Activated naive CD8-positive, alpha-beta T cell (primary cell): ENCODE results near the gene NCCRP1.
A peak's percentile ranks its signal among the peaks of the same experiment; 100 is the strongest.
"Not testable (repeated sequence)": the region's sequence is repeated elsewhere in the genome, so short reads cannot be mapped to it uniquely, and the experiment has no call there.

Experiments used
- H3K27ac Mint-ChIP-seq: one replicate; pipeline ENCODE4 v1.8.0; 2021; ENCODE audit warnings: mixed read lengths
- H3K27me3 Mint-ChIP-seq: one replicate; pipeline ENCODE4 v1.8.0; 2021; ENCODE audit warnings: mixed read lengths
- H3K36me3 Mint-ChIP-seq: one replicate; pipeline ENCODE4 v1.8.0; 2021; ENCODE audit warnings: mixed read lengths
- H3K4me1 Mint-ChIP-seq: one replicate; pipeline ENCODE4 v1.8.0; 2021; ENCODE audit warnings: low read depth, mixed read lengths
- H3K4me3 Mint-ChIP-seq: one replicate; pipeline ENCODE4 v1.8.0; 2021; ENCODE audit warnings: mild to moderate bottlenecking, mixed read lengths
- H3K9me3 Mint-ChIP-seq: one replicate; pipeline ENCODE4 v1.8.0; 2021; ENCODE audit warnings: low read depth, mixed read lengths

Gene NCCRP1

DNA sequence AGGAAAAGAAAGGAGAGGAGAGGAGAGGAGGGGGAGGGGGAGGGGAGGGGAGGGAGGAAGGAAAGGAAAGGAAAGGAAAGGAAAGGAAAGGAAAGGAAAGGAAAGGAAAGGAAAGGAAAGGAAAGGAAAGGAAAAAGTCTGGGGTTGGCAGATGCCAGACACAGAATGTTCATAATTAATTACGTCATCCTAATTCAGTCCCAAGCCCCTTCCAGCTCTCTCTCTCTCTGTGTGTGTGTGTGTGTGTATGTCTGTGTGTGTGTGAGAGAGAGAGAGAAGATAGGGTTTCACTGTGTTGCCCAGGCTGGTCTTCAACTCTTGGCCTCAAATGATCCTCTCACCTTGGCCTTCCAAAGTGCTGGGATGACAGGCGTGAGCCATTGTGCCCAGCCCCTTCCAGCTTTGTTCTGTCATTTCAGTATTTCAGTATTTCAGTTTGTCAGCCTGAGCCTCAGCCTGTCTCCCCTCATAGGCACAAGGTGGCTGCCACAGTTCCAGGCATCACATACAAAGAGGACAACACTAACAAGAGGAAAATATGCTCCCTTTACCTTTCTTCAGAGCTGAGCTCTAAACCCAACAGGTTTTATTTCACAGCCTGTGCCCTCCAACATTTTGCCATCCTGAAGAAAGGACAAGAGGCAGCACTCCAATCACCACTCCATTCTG is 33.5 kb downstream of the NCCRP1 start:
- H3K9me3 Mint-ChIP-seq = no peaks in the 10 kb centered on the region
- no peak overlapping the region for H3K4me3 Mint-ChIP-seq
- H3K27me3 Mint-ChIP-seq = peaks cover 2% of the 10 kb centered on the region
- no peaks in the 10 kb centered on the region for H3K36me3 Mint-ChIP-seq
- H3K27ac Mint-ChIP-seq = no peak overlapping the region
- H3K4me1 Mint-ChIP-seq = peaks cover under 1% of the 10 kb centered on the region

DNA sequence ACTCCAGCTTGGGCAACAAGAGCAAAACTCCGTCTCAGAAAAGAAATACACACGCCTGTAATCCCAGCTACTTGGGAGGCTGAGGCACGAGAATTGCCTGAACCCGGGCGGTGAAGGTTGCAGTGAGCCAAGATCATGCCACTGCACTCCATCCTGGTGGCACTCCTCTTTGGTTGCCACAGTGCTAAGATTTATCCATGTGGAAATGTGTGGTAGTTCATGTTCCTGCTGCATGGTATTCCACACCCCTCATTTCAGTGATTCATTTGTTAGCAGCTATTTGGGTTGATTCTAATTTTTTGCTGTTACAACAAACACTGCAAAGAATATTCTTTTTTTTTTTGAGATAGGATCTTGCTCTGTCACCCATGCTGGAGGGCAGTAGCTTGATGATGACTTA is 35.9 kb downstream of the NCCRP1 start:
- H3K27ac Mint-ChIP-seq = no peak overlapping the region
- no peaks in the 10 kb centered on the region for H3K27me3 Mint-ChIP-seq
- H3K9me3 Mint-ChIP-seq = no peaks in the 10 kb centered on the region
- H3K36me3 Mint-ChIP-seq = no peaks in the 10 kb centered on the region
- peaks cover 21% of the 10 kb centered on the region for H3K4me1 Mint-ChIP-seq
- no peak overlapping the region for H3K4me3 Mint-ChIP-seq

DNA sequence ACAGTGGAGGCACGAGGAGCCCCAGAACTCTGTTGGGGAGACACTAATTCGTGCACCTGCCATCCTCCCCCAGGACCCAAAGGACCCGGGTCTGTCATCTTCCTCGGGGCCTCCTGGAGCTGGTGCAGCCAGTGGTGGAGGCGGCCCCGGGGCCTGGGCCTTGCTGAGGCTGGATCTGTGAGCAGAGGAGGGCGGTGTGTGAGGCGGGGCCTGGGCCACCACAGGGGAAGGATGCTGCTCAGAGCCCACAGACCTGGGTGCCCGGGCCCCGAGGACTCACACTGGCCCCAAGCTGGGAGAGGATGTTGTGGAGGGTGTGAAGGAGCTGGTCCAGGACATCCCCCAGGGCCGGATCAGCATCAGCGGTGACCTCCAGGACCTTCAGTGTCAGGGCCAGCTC is 39.8 kb downstream of the NCCRP1 start:
- H3K4me1 Mint-ChIP-seq = peaks cover 33% of the 10 kb centered on the region
- peak overlapping the region; percentile 92 for H3K27ac Mint-ChIP-seq
- H3K36me3 Mint-ChIP-seq = no peaks in the 10 kb centered on the region
- H3K27me3 Mint-ChIP-seq = no peaks in the 10 kb centered on the region
- no peaks in the 10 kb centered on the region for H3K9me3 Mint-ChIP-seq
- H3K4me3 Mint-ChIP-seq = peak overlapping the region; percentile 74

DNA sequence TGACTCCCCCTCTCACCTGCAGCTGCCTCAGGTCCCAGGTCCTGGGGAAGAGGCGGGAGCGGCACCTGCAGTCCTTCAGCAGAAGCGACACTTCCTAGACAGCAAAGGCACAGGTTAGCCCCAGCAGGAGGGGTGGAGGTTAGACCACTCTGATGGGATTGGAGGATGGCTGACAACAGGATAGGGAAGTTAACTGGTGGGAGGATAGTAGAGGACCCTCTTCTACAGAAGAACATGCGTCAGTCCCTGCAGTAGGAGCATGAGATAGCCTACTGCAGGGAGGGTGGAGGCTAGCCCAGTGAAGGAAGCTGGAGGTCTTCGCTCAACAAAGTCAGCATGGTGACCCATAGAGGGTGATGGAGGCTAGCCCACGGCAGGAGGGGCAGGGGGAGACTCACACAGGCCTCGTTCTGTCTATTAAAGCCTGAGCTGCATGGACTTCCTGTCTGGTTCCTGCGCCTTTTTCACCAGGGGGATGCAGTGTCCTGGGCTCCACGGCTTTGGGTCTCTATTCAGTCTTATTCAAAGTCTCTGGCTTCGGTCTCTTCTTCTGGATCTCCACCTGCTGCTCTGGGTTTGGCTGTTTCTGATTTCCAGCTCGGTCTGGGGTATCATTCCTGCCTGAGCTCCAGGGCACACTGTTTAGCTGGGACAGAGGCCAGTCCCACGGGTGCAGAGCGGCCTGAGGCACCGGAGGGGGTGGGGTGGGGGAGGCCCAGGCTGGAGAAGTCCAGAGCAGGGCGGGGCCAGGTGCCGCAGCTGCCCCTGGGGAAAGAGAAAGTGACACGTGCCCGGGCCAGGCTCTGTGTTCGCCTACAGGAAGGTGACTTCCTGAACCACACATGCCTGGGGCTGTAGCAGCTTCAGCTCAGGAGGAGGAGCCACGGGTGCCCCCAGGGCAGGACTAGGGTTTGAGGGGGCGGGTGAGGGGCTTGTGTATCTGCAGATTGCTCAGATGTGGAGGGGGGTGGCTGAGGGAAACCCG is 40.7 kb downstream of the NCCRP1 start:
- Mint-ChIP-seq H3K27me3 (no peaks in the 10 kb centered on the region), H3K4me3 (peak overlapping the region; percentile 74), H3K27ac (peak overlapping the region; percentile 92), H3K4me1 (peaks cover 33% of the 10 kb centered on the region), H3K36me3 (no peaks in the 10 kb centered on the region), H3K9me3 (no peaks in the 10 kb centered on the region)

DNA sequence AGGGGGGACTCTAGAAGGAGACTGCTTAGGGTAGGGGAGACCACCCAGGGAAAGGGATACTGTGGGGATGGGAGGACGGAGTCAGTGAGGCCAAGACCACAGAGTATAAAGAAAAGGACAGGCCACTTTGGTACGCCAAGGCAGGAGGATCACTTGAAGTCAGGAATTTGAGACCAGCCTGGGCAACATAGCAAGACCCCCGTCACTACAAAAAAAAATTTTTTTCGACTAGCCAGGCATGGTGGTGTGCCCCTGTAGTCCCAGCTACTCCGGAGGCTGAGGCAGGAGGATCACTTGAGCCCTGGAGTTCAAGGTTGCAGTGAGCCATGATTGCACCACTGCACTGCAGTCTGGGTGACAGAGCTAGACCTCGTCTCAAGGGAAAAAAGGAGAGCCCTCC is 41.4 kb downstream of the NCCRP1 start:
- Mint-ChIP-seq H3K27me3 (no peaks in the 10 kb centered on the region), H3K27ac (peak overlapping the region; percentile 92), H3K4me3 (peak overlapping the region; percentile 74), H3K9me3 (no peaks in the 10 kb centered on the region), H3K36me3 (no peaks in the 10 kb centered on the region), H3K4me1 (peaks cover 33% of the 10 kb centered on the region)

DNA sequence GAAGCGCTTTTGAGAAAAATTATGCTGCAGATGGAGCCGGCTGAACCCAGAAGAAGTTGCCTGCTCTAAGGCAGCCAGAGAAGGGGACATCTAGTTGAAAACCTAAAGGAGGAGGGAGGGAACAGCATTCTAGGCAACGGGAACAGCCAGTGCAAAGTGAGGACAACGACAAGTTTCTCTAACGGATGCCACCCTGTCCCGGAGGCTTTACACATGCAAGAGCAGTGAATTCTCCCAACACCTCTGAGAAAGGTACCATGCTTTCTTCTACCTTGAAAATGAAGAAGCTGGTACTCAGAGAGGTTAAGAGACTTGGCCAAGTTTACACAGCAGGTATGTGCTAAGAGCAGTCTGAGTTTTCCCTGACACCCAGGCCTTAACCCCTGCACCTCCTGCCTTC is 42.2 kb downstream of the NCCRP1 start:
- Mint-ChIP-seq H3K4me1 (peaks cover 33% of the 10 kb centered on the region), H3K4me3 (no peak overlapping the region), H3K9me3 (no peaks in the 10 kb centered on the region), H3K27ac (no peak overlapping the region), H3K27me3 (no peaks in the 10 kb centered on the region), H3K36me3 (no peaks in the 10 kb centered on the region)

DNA sequence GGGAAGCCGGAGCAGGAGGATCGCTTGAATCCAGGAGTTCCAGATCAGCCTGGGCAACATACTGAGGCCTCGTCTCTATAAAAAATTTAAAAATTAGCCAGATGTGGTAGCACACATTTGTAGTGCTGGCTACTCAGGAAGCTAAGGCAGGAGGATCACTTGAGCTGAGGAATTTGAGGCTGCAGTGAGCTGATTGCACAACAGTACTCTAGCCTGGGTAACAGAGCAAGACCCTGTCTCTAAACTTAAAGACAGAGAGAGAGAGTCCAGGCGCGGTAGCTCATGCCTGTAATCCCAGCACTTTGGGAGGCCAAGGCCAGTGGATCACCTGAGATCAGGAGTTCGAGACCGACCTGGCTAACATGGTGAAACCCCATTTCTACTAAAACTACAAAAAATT is 43.7 kb downstream of the NCCRP1 start:
- H3K27me3 Mint-ChIP-seq = no peaks in the 10 kb centered on the region
- no peak overlapping the region for H3K4me3 Mint-ChIP-seq
- H3K27ac Mint-ChIP-seq = no peak overlapping the region
- no peaks in the 10 kb centered on the region for H3K9me3 Mint-ChIP-seq
- H3K36me3 Mint-ChIP-seq = no peaks in the 10 kb centered on the region
- H3K4me1 Mint-ChIP-seq = peaks cover 31% of the 10 kb centered on the region

DNA sequence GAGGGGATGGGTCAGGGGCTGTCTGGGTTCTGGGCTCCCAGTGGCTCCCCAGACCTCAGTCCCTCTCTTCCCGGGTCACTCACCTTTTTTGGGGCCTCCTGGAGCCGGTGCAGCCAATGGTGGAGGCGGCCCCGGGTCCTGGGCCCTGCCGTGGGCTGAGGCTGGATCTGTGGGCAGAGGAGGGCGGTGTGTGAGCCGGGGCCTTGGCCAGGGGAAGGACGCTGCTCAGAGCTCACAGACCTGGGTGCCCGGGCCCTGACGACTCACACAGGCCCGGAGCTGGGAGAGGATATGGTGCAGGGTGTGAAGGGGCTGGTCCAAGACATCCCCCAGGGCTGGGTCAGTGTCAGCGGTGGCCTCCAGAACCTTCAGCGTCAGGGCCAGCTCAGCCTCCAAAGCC is 47.0 kb downstream of the NCCRP1 start:
- not testable (repeated sequence) for H3K4me1 Mint-ChIP-seq, H3K27ac Mint-ChIP-seq, H3K4me3 Mint-ChIP-seq, H3K27me3 Mint-ChIP-seq, H3K36me3 Mint-ChIP-seq, H3K9me3 Mint-ChIP-seq

DNA sequence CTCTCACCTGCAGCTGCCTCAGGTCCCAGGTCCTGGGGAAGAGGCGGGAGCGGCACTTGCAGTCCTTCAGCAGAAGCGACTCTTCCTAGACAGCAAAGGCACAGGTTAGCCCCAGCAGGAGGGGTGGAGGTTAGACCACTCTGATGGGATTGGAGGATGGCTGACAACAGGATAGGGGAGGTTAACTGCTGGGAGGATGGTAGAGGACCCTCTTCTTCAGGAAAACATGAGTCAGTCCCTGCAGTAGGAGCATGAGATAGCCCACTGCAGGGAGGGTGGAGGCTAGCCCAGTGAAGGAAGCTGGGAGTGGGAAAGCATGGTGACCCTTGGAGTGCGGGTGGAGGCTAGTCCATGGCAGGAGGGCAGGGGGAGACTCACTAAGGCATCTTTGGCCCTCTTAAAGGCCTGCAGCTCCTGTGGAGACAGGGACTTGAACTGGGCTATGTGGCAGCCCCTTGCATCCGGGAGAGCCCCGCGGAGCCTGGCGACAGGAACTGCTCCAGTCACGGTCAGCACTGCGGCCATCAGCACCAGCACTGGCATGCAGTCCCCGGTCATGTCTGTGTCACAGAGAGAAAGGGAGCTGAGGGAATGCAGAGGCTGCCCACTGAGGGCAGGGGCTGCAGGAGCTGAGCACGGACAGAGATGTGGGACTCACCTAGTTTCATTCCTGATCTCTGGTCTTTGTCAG is 47.8 kb downstream of the NCCRP1 start, which contains the start of gene IFNL3:
Gene IFNL3, minus strand, starts transcription at position 597 of the 691 bp plus-strand sequence. Its CDS starts 39 bp downstream, at position 558.
- H3K4me3 Mint-ChIP-seq, H3K9me3 Mint-ChIP-seq, H3K4me1 Mint-ChIP-seq, H3K27ac Mint-ChIP-seq, H3K36me3 Mint-ChIP-seq, H3K27me3 Mint-ChIP-seq: not testable (repeated sequence)

DNA sequence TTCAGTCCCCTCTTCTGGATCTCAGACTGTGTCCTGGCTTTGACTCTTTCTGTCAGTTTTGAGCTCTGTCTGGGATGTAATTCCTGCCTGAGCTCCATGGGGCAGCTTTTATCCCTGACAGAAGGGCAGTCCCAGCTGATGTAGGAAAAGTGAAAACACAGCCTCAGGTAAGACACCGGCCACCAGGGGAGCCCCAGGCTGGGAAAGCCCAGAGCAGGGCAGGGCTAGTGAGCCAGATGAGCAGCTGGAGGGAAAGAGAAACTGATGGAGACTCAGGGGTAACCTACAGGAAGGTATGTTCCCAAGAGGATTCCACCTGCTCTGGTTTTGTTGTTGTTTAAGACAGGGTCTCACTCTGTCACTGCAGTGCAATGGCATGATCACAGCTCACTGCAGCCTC is 48.4 kb downstream of the NCCRP1 start:
- not testable (repeated sequence) for H3K27ac Mint-ChIP-seq, H3K9me3 Mint-ChIP-seq, H3K4me3 Mint-ChIP-seq, H3K27me3 Mint-ChIP-seq, H3K4me1 Mint-ChIP-seq, H3K36me3 Mint-ChIP-seq

DNA sequence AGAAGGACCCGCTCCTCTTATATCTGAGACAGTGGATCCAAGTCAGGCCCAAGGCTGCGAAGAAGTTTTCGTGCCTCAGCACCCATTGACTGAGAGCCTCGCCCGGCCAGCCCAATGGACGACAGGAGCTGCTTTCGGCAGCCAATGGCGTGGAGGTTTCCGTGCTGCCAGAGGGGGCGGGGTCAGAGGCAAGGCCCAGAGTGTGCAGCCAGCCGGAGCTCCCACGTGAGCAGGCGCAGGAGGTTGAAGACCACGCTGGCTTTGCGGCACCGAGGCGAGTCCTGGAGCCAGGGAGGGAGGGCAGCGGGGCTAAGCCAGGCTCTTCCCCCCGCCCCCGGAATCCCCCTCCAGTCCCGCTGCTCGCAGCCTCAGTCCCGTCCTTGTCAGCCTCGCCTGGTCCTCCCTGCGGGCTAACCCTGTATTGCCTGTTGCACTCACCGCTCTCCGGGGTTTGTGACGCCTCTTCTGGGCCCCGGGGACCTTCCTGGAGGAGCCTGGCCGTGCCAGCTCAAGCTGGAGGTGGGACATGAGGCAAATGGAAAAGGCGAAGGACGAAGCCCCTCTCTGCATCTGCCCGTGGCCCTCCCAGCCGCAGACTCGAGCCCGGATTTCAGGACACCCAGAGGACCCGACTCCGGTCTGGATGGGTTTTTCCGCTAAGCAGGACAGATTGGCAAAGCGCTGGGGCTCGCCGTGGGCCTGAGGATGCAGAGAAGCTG is 50.3 kb downstream of the NCCRP1 start:
- peak overlapping the region; percentile 58 for H3K4me3 Mint-ChIP-seq
- no peaks in the 10 kb centered on the region for H3K36me3 Mint-ChIP-seq
- peaks cover 1% of the 10 kb centered on the region for H3K27me3 Mint-ChIP-seq
- H3K27ac Mint-ChIP-seq = no peak overlapping the region
- no peaks in the 10 kb centered on the region for H3K9me3 Mint-ChIP-seq
- H3K4me1 Mint-ChIP-seq = peaks cover 4% of the 10 kb centered on the region

DNA sequence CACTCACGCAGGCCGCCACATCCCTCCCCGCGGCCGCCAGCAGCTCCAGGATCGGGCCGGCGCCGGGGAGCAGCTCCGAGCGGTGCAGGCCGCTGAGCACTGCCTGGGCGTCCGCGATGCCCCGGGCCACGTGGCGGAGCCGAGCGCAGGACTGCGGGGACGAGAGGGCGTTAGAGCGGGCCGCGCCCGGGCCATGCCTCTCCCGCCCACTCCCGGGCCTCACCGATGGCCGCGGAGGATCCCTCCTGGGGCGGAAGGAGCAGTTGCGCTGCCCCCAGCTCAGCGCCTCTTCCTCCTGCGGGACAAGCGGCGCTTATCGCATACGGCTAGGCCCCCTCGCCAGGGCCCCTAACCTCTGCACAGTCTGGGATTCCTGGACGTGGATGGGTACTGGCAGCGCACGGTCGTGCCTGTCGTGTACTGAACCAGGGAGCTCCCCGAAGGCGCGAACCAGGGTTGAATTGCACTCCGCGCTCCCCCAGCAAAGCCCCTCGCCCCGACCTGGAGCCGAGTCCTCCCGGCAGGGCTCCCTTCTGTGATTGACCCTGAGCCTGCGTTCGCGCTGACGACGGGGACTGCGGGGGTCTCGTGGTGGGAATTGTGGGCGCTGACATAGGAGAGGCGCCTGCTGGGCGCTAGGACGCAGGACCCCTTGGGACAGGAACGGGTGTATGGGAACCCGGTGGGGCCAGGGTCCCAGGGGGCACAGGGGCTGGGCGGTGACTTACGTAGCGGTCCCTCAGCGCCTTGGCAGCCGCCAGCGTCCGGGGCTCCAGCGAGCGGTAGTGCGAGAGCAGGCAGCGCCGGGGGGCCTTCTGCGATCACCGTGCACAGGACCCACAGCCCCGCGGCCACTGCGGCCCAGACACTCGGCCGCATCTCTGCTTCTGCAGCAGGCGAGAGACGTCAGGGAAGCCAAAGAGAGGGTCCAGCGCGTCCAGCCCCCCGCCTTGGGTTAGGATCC is 51.2 kb downstream of the NCCRP1 start:
- no peak overlapping the region for H3K27ac Mint-ChIP-seq
- H3K4me3 Mint-ChIP-seq = no peak overlapping the region
- peaks cover 1% of the 10 kb centered on the region for H3K27me3 Mint-ChIP-seq
- H3K9me3 Mint-ChIP-seq = no peaks in the 10 kb centered on the region
- no peaks in the 10 kb centered on the region for H3K36me3 Mint-ChIP-seq
- peaks cover 4% of the 10 kb centered on the region for H3K4me1 Mint-ChIP-seq

DNA sequence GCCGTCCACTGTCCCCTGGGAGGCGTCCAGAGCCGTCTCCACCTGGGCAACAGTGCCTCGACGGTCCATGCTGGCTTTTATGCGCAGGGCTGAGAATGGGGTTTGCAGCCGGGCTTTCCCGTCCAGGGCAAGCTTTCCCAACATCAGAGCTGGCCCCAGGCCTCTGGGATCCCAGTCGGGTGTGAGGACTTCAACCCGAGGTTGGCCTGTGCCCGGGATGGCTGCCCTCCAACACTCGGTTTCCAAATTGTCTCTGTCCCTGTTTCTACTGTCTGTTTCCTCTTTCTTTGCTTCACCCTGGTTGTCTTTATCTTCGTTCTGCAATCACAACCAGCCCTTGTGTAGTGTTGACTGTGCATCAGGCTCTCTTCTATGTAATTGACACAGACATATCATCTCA is 52.0 kb downstream of the NCCRP1 start, which contains the start of gene IFNL4:
Gene IFNL4, minus strand, starts transcription at position 51 of the 400 bp plus-strand sequence.
- H3K27me3 Mint-ChIP-seq = peaks cover 1% of the 10 kb centered on the region
- H3K9me3 Mint-ChIP-seq = no peaks in the 10 kb centered on the region
- no peaks in the 10 kb centered on the region for H3K36me3 Mint-ChIP-seq
- H3K4me1 Mint-ChIP-seq = peaks cover 4% of the 10 kb centered on the region
- no peak within 1 kb of the TSS for H3K27ac Mint-ChIP-seq
- H3K4me3 Mint-ChIP-seq = no peak within 1 kb of the TSS

DNA sequence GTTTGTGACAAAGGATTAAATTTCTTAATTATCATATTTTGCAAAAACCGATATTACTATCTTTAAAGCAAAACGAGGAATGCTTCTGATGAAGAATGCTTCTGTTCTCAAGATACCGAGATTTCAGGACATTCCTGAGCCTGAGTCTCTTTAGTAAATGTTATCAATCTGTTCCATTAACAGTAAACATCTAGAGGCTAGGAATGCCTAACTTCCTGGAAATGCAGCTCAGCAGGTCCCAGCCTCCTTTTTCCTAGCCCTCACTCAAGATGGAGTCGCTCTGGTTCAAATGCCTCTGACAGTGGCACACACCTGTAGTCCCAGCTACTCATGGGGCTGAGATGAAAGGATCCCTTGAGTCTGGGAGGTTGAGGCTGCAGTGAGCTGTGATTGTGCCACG is 54.3 kb downstream of the NCCRP1 start:
- no peak overlapping the region for H3K4me3 Mint-ChIP-seq
- peaks cover 4% of the 10 kb centered on the region for H3K4me1 Mint-ChIP-seq
- no peaks in the 10 kb centered on the region for H3K9me3 Mint-ChIP-seq
- peaks cover 1% of the 10 kb centered on the region for H3K27me3 Mint-ChIP-seq
- H3K27ac Mint-ChIP-seq = no peak overlapping the region
- H3K36me3 Mint-ChIP-seq = no peaks in the 10 kb centered on the region
